Neural cell (in vitro differentiated cells): Measurements from ENCODE around the gene MLLT3. TPM values are rescaled to one million over a fixed set of nuclear protein-coding genes. Genes with fewer than 3 reads are reported as not detected.

Experiments used
- H2AFZ ChIP-seq: fragments of 200-600, 300-800 bp; sonication (generic), shearing (Covaris generic); 2 replicates; pipeline ENCODE4 v1.6.0; 2014; ENCODE audit warnings: low read depth, mild to moderate bottlenecking, antibody characterized with exemption, low read length, moderate library complexity
- H3F3A ChIP-seq: fragments of 200-600 bp; shearing (Covaris generic); 2 replicates; pipeline ENCODE4 v1.6.1; 2016; ENCODE audit warnings: mild to moderate bottlenecking, moderate library complexity, mixed read lengths, antibody characterized with exemption, low read length; ENCODE audit not compliant: insufficient read depth, poor library complexity, severe bottlenecking
- H3K27ac ChIP-seq: fragments of 200-600, 300-800 bp; sonication (generic), shearing (Covaris generic); 2 replicates; pipeline ENCODE4 v1.5.1; 2014; ENCODE audit warnings: mild to moderate bottlenecking, low read length, moderate library complexity
- H3K27me3 ChIP-seq: fragments of 300-800, 200-600 bp; sonication (generic), shearing (Covaris generic); 2 replicates; pipeline ENCODE4 v1.6.0; 2014; ENCODE audit warnings: mild to moderate bottlenecking, low read depth, low read length, moderate library complexity; ENCODE audit not compliant: insufficient read depth
- H3K36me3 ChIP-seq: fragments of 300-800, 200-600 bp; sonication (generic), shearing (Covaris generic); 2 replicates; pipeline ENCODE4 v1.5.1; 2014; ENCODE audit warnings: mild to moderate bottlenecking, antibody characterized with exemption, low read length, moderate library complexity; ENCODE audit not compliant: insufficient read depth
- H3K4me2 ChIP-seq: fragments of 300-800, 200-600 bp; sonication (generic), shearing (Covaris generic); 2 replicates; pipeline ENCODE4 v1.6.0; 2014; ENCODE audit warnings: mild to moderate bottlenecking, low read length
- H3K4me3 ChIP-seq: fragments of 300-800, 200-600 bp; sonication (generic), shearing (Covaris generic); 2 replicates; pipeline ENCODE4 v1.5.1; 2014; ENCODE audit warnings: mild to moderate bottlenecking, low read length, moderate library complexity
- H3K79me2 ChIP-seq: fragments of 200-600 bp; shearing (Covaris generic); replicated peaks from 2 replicates; pipeline ENCODE4 v1.6.0; 2014; ENCODE audit warnings: mild to moderate bottlenecking, low read length, moderate library complexity; ENCODE audit not compliant: insufficient read depth
- H3K9ac ChIP-seq: fragments of 300-800, 200-600 bp; sonication (generic), shearing (Covaris generic); 2 replicates; pipeline ENCODE4 v1.6.1; 2016; ENCODE audit warnings: mild to moderate bottlenecking, low read length, mixed read lengths
- H3K9me2 ChIP-seq: fragments of 200-600 bp; shearing (Covaris generic); 2 replicates; pipeline ENCODE4 v1.6.1; 2016; ENCODE audit warnings: mild to moderate bottlenecking, low read length, mixed read lengths; ENCODE audit not compliant: insufficient read depth
- H3K9me3 ChIP-seq: fragments of 200-600, 300-800 bp; sonication (generic), shearing (Covaris generic); 2 replicates; pipeline ENCODE4 v1.6.1; 2016; ENCODE audit warnings: mild to moderate bottlenecking, mixed run types, low read length, moderate library complexity, mixed read lengths
- H4K20me1 ChIP-seq: fragments of 200-600 bp; shearing (Covaris generic); 2 replicates; pipeline ENCODE4 v1.6.1; 2016; ENCODE audit warnings: mild to moderate bottlenecking, mixed run types; ENCODE audit not compliant: insufficient read depth
- CTCF ChIP-seq: fragments of 450-650 bp; IDR thresholded peaks from 2 replicates; pipeline ENCODE4 v1.5.1; 2014; ENCODE audit warnings: antibody characterized with exemption, mild to moderate bottlenecking, moderate library complexity; ENCODE audit not compliant: poor library complexity, severe bottlenecking
- EP300 ChIP-seq: fragments of 450-650 bp; conservative IDR thresholded peaks from 2 replicates; pipeline ENCODE4 v1.6.1; 2014; ENCODE audit warnings: antibody characterized with exemption, mild to moderate bottlenecking, moderate library complexity; ENCODE audit not compliant: poor library complexity, severe bottlenecking
- EZH2 ChIP-seq: fragments of 200-600, 300-800 bp; shearing (Covaris generic), sonication (generic); IDR thresholded peaks from 2 replicates; pipeline ENCODE4 v1.6.1; 2014; ENCODE audit warnings: antibody characterized with exemption, low read length, borderline replicate concordance, mild to moderate bottlenecking; ENCODE audit not compliant: insufficient read depth, poor library complexity, severe bottlenecking
- MXI1 ChIP-seq: fragments of 450-650 bp; conservative IDR thresholded peaks from 2 replicates; pipeline ENCODE4 v1.6.1; 2014; ENCODE audit warnings: antibody characterized with exemption, mild to moderate bottlenecking; ENCODE audit not compliant: poor library complexity, severe bottlenecking
- POLR2AphosphoS5 ChIP-seq: IDR thresholded peaks from 2 replicates; pipeline ENCODE4 v1.6.1; 2012
- RAD21 ChIP-seq: fragments of 450-650 bp; conservative IDR thresholded peaks from 2 replicates; pipeline ENCODE4 v1.6.1; 2014; ENCODE audit warnings: antibody characterized with exemption, mild to moderate bottlenecking, moderate library complexity
- REST ChIP-seq: IDR thresholded peaks from 2 replicates; pipeline ENCODE4 v1.6.1; 2012; ENCODE audit warnings: borderline replicate concordance
- SMC3 ChIP-seq: fragments of 450-650 bp; conservative IDR thresholded peaks from 2 replicates; pipeline ENCODE4 v1.6.1; 2014; ENCODE audit warnings: antibody characterized with exemption, mild to moderate bottlenecking, moderate library complexity; ENCODE audit not compliant: poor library complexity
- TAF1 ChIP-seq: IDR thresholded peaks from 2 replicates; pipeline ENCODE4 v1.6.1; 2012; ENCODE audit warnings: low read depth
- polyA plus RNA-seq: library from polyadenylated mRNA; depleted of rRNA; stranded (reverse); fragments of >200 nt; gene quantifications from 2 replicates; pipeline ENCODE4 v1.2.3, GENCODE V29; 2014

The MLLT3 gene
- polyA plus RNA-seq, 1 donor from 2014 or later, result 61.5 TPM

GRCh38 chr9:20398536-20399338 lies 223.6 kb downstream of the MLLT3 start:
- Histone ChIP-seq H3K27ac (no peak overlapping the region), H2AFZ (no peak overlapping the region), H3K9me2 (no peaks in the 10 kb centered on the region), H3F3A (no peaks in the 10 kb centered on the region), H3K4me3 (no peak overlapping the region), H3K9me3 (no peaks in the 10 kb centered on the region), H3K79me2 (peaks cover 6% of the 10 kb centered on the region), H3K9ac (no peak overlapping the region), H4K20me1 (peaks cover 4% of the 10 kb centered on the region), H3K27me3 (no peaks in the 10 kb centered on the region), H3K36me3 (no peaks in the 10 kb centered on the region), H3K4me2 (no peak overlapping the region)
- TF ChIP-seq RAD21, result no peak
- no peak for TF ChIP-seq REST
- TF ChIP-seq EP300, result no peak
- TF ChIP-seq POLR2AphosphoS5, result no peak
- no peak for TF ChIP-seq TAF1
- no peak for TF ChIP-seq SMC3
- TF ChIP-seq EZH2, result no peak
- TF ChIP-seq MXI1, result no peak
- no peak for TF ChIP-seq CTCF

DNA sequence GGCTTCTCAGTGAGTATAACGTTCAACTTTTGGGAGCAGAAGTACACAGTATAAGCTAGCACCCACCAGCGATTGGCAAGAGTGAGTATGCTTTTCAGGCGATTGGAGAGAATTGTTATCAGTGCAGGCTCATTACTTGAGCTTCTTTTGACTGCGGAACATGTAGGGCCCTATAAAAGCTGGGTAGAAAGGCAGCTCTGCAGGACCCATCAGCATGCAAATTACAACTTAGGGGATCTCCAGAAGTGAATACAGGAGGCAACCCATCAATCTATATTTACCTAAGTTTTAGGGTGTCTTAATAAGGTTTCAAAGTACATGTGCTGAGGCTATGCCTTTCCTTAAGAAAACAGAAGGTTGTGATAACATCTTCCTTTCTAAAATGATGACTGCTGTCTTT lies 225.0 kb downstream of the MLLT3 start:
- no peaks in the 10 kb centered on the region for H3F3A ChIP-seq

More for the DNA sequence above, 225.0 kb downstream of the MLLT3 start:
- Histone ChIP-seq H3K9me3 (no peaks in the 10 kb centered on the region), H3K27ac (no peak overlapping the region), H3K4me3 (no peak overlapping the region), H3K4me2 (no peak overlapping the region), H2AFZ (no peak overlapping the region), H3K9ac (no peak overlapping the region), H4K20me1 (peaks cover 4% of the 10 kb centered on the region), H3K27me3 (no peaks in the 10 kb centered on the region), H3K9me2 (no peaks in the 10 kb centered on the region), H3K36me3 (no peaks in the 10 kb centered on the region), H3K79me2 (peaks cover 6% of the 10 kb centered on the region)
- TF ChIP-seq SMC3, result no peak
- TF ChIP-seq REST, result no peak
- no peak for TF ChIP-seq MXI1
- no peak for TF ChIP-seq RAD21
- TF ChIP-seq POLR2AphosphoS5, result no peak
- TF ChIP-seq CTCF, result no peak
- TF ChIP-seq TAF1, result no peak
- no peak for TF ChIP-seq EZH2
- no peak for TF ChIP-seq EP300
